Stimulated activated CD4-positive, alpha-beta T cell treated with anti-CD3 and anti-CD28 coated beads, Interleukin-4, amount 100 ng/mL, for 48 hours (primary cell): ENCODE measurements around the gene PDCD4.

Experiments used
- DNase-seq, 2 donors: peaks; one replicate each; pipeline ENCODE4 v3.0.0-alpha.2; 2020; ENCODE audit warnings: low read depth in 2 of 2

Gene PDCD4

DNA sequence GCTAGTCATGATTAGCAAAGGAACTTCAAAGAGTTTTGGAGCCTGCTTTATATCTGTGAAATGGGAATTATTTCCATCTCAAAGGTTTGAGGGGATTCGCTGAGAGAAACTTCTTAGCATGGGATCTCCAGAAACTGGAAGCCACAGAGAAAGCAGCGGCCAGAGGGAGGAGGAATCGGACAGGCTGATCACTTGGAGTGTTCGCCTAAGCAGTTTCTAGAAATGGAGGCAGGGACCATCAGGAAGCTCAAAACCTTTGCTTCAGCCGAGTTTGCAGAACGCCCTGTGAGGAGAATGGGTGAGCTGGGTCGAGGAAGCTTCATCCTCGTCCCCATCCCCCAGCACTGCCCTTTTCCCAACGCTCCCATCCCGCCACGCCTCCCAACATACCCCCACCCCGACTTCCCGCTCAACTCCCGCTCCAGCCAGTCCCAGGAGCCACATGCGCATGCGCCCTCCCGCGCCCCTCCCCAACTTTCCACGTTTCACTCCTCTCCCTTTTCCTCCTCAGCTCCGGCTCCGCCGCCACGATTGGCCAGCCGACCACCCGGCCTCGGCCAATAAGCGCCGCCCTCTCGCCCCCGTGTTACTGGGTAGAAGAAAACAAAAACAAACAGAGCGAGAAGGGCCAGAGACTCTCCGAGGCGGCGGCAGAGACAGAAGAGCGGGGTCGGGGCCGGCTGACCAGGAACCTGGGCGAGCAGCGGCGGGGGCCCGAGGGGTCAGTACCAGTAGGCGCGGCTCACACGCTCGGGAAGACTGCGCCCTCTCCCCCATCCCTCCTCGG, at the start of gene PDCD4:
TSS of gene PDCD4 (plus strand) at position 631 of the 787 bp plus-strand sequence. CDS start 4,100 bp downstream, outside the sequence.
- DNase-seq, result peak; percentile 94 to 96

DNA sequence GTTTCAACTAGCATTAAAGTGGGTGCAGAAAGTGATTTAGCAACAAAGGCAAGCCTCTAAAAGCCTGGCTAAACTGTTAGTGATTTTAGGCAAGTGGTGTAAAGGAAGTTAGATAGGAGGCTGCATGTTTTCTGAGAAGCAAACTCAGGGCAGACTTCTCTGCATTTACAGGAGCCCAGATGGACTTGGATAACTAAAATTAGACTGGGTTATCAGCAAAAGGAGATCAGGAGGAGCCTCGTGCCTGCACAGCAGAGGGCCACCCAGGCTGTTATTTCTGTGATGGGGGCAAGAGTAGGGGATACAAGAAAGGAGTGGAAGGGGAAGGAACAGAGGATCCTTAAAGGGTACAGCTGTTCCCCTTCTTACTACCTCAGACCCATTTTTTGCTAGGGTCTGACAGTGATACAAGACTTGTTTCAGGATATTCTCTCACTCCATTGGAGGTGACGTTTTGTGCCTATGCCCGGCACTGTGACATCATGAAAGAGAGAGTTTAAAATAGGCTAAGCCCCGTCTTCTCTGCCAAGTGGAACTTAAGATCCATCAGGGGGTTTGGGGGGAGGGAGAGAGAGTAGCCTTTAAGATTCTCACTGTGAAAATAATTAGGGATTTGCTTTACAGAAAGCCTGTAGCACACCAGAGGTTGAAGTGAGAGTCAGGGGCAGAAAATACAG, 49.6 kb upstream of the PDCD4 start:
- DNase-seq, result no peak

DNA sequence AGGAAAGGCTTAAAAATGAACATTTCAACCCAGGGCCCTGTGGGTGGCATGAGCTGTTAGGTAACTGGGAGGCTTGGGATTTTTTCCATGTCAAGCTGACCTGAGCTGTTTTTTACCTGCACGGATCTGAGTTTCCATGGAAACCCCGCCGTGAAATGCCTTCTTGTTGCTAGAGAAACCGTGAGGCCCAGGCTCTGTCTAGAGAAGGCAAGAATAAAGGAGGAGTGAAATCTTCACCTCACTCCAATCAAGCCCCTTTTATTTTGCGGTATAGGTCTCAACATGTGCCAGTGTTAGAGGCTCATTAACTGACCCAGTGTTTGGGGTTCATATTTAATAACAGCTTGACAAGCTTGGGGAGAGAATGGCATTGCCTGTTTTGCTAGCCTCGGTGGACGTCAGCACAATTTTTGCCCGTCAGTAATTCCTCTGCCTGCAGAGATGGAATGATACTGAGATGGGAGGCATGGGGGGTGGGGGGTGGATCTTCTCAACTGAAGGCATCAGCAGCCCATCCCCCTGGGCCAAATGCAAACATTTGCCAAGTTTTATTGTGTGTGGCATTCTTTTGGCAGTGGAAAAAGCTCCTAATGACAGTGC, 48.9 kb upstream of the PDCD4 start:
- no peak for DNase-seq

DNA sequence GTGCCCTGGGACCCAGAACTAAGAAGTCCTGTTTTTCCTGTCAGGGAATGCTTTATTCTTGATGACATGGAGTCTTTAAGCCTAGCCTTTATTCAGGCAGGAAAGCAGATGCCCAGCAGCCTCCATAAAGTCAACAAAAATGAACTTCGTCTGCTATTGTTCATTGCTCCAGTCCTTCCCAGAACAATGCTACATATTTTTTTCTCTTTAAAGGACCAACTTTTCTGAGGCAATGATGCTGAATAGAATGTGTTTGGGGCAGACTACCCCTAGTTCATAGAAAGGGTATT, 47.6 kb upstream of the PDCD4 start:
- DNase-seq, result no peak

DNA sequence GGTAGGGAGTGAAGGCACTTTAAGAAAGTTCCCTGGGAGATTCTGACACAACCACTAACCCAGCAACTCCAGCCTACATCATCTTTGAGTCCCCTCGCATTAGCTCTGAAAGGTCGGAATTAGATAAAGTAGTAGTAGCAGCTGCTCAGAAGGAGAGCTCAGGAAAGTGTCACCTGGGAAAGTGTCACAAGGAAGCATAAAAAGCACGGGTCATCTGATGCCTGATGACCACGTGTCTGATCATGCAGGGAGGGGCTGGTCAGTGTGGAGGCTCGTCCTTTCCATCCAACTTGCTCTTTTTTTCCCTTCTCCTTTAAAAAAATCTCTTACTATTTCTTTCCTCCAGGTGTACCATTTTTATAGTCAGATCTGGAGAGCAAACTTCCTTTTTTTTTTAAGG, 47.1 kb upstream of the PDCD4 start:
- no peak for DNase-seq

DNA sequence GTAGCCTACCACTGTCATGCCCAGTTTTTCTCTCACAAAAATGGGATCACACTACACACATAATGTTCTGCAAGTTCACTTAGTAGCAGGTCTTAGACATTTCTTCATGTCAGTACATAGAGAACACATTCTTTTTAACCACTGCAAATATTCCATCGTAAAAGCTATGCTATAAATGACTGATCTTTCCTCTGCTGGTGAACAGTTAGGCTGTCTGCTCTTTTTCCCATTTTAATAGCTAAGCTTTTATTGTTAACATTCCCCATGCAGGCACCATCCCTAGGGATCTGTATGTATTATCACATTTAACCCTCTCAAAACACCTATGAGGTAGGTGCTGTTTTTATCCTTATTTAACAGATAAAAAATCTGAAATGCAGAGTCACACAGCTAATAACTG, 46.2 kb upstream of the PDCD4 start:
- no peak for DNase-seq

DNA sequence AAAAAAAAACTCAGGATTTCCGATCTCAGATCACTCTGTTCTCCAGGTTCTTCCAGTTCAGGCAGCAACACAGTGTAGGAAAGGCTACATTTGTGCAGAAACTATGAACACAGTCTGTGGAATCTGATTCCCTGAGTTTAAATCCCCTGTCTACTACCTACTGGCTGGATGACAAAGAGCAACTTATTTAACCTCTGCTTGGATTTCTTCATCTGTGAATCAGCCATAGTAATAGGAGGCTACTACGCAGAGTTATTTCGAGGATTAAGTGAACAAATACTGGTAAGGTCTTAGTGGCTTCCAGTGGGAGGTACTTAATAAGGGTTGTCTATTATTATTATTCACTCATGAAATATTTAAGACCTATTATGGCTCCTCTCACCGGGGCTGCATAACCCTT, 44.3 kb upstream of the PDCD4 start:
- DNase-seq, result no peak

DNA sequence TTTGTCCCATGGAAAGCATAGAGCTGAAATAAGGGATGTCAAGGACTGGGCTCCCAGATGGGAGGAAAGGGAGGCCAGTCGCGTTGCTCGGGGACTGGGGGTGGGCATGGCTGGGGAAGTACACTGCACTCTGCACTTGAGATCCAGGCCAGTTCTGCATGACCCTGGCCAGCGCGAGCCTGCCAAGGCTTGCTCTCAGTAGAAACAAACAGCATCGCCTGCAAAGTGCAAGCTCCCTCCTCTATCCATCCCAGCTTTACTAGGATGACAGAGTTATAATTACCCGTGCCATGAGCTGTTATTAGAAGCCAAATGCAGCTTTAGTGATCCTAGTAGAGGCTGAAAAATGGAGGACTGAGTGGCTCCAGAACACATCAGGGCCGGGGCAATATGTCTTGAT, 43.9 kb upstream of the PDCD4 start:
- no peak for DNase-seq

DNA sequence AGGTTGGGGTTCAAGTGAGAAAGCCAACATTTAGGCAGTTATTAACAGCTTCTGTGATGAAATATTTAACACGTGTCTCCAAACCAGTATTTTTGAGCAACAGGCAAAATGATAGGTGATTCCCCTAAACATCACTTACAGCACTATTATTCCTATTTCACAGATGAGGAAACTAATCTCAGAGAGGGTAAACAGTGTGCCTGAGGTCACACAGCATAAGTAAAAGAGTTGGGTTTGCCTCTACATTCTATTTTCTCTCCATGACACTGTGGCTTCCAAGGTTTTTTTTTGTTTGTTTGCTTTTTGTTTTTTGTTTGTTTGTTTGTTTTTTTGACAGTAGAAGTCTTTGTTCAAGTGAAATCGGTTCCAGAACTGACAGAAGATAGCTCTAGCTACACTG, 43.2 kb upstream of the PDCD4 start:
- DNase-seq, result no peak

DNA sequence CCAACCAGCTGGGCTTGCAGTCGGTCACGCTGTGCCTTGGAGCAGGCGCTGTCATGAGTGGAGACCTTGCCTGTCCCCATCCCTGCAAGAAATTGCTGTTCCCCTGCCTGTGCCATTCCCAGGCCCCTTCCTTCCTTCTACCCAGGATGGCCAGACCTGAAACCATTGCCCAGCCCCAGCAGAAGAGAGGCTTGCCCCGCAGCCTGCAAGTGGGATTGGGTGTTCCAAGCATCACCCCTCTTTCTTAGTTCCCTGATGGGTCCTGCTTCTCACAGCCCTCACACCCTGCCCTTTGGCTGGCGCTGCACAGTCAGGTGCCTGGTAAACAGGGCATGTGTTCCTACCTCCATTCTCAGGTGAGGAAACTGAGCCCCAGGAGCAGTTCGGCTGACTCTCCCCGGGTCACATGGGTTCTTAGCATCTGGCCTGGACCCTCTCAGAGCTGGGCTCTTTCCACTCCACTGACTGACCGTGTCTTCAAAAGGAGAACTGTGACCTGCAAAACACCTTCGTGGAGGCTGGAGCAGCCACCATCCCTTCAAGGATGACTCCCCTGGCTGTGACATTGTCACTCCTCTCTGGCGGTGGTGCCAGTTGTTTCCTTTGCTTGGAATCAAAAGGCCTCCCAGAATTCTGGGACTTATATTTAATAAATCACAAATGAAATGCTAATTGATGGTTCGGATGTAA, 41.9 kb upstream of the PDCD4 start:
- DNase-seq, result no peak

DNA sequence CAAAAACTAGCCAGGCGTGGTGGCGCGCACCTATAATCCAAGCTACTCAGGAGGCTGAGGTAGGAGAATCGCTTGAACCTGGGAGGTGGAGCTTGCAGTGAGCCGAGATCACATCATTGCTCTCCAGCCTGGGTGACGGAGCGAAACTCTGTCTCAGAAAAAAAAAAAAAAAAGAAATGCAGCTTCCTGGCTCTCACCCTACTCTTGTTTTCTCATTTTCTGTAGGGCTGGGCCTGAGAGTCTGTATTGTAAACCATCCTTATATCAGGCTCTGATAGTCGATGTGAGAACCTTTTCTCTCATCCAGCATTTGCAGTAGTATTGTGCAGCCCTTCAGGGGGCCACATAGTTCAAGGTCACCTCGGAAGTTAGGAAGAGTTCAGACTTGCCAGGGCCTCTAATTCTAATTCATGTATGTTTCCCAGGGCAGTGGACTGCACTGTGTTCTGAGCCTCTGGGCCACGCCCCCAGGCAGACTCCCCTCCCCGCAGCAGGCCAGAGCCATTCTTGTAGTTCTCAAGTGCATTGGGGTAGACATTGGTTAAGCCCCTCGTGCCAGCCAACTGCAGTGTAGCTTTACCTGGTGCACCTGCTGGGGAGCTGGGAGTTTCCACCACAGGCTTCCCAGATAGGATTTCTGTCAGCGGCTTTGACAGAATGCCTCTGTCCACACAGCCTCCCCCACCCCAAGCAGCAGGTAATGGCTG, 38.3 kb upstream of the PDCD4 start:
- no peak for DNase-seq

DNA sequence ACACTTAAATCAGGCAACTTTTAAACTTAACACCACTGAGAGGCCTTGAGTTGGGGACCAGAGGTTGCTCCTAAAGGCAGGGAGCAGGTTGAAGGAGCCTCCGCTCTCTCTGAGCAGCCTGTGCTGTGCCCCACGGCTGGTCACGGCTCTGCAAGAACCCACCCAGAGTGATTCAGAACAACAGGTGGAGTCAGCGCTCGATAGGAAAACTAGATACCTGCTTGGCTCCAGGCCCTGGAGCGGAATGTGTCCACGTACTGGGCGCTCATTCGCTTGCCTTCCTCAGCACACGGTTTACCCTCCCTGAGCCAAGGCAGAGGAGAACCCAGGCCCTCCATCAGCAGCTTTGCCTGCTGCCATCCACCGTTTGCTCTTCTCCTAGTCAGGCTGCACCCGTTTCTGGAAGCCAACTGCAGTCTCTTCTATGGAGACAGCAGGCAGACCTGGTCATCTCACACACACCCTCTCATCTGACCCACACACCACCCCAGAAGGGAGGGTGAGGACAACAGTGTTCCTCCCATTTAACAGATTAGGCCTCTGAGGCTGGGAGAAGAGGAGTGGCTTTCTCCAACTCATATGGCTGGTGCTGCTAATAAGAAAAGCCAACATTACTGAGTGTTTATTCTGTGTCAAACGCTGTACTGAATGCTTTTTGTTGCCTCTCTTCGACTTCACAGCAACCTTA, 37.6 kb upstream of the PDCD4 start:
- no peak for DNase-seq

DNA sequence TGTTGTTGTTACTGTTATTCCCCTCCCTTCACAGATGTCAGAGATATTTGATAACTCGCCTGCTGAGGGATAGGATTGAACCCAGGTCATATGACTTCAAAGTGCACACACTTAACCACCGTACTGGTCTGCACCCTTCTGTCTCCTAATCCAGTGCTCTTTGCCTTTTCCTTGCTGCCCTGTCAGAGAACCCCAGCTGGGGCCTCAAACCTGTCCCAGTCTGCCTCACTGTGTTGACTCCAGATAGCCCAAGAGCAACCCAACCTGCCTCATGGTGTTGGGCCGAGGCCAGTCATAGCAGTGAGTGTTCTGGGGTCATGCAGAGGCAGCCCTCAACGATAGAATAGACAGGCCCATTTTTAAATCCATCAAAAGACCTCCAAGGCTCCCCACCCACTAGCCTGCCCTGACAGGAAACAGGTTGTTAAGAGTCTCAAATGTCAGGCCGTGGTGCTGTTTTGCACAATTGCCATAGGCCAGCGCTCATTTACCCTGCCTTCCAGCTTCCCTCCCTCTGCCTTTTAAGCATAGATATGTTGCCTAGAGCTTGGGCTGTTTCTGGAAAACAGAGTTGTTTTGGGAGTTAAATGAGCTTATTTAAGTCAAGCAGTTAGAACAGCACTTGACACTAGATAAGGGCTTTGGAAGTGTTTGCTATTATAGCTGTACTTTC, 37.0 kb upstream of the PDCD4 start:
- no peak for DNase-seq

DNA sequence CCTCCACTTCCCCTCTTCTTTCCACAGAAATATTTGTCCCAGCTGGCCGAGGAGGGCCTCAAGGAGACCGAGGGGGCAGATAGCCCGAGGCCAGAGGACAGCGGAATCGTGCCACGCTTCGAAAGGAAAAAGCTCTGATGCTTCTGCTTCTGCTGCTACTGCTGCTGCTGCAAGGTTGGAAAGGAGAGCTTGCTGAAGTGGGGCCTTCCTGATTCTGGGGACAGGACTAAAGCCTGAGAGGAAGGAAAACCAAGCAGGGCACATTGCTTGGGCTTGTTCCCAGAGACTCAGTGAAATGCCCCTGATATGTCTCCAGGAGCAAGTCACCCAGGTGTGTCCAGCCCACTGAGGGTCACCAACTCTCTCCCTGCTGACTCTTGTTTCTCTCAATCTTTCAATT, 35.9 kb upstream of the PDCD4 start:
- no peak for DNase-seq

DNA sequence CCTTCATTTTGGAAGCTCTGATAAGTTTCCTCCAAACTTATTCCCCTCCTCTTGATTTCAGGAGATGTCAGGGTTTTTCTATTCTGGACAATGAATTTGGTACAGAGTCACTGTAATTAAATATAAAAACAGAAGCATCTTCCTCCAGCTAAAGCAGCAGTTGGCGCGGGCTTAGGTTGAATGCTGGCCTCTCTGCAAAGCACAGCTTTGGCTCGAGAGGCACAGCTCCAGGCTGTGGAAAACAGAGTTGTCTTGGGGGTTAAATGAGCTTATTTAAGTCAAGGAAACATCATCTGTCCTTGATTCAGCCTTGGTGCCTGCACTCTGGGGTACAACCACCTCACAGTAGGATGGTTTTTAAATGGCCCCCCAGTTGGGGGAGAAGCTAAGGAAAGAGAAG, 35.0 kb upstream of the PDCD4 start:
- no peak for DNase-seq

DNA sequence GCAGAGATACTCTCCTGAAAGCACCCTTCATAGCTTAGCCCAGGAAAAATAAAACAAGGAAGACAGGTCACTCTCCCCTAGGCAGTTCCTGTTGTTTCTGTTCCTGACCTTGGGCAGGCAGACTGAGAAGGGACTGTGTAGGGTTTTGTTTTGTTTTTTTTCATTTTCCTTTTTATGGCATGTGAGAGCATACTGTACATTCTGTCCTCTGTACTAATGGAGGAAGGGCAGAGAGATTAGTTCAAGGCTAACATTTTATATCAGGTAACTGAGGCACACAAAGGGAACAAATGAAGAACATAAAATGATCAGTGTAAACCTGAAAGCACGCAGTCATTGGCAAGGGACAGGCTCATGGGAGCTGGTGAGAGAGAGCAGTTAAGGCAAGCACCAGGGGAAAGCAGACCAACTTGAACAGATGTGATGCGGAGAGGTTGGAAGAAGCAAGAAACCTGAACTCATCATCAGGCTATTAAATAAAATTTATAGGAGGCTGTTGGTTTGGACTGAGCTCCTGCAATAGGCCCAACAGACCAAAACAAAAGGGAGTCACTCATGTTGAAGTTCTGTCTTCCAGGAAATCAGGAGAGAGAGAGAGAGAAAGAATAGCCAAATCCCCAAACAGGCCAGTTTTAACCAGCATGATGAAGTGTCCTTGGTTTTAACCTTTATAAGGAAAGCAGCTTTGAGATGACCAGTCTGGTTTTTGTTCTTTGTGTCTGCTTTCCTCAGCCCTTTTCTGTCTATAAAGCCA, 34.1 kb upstream of the PDCD4 start:
- DNase-seq, result no peak

DNA sequence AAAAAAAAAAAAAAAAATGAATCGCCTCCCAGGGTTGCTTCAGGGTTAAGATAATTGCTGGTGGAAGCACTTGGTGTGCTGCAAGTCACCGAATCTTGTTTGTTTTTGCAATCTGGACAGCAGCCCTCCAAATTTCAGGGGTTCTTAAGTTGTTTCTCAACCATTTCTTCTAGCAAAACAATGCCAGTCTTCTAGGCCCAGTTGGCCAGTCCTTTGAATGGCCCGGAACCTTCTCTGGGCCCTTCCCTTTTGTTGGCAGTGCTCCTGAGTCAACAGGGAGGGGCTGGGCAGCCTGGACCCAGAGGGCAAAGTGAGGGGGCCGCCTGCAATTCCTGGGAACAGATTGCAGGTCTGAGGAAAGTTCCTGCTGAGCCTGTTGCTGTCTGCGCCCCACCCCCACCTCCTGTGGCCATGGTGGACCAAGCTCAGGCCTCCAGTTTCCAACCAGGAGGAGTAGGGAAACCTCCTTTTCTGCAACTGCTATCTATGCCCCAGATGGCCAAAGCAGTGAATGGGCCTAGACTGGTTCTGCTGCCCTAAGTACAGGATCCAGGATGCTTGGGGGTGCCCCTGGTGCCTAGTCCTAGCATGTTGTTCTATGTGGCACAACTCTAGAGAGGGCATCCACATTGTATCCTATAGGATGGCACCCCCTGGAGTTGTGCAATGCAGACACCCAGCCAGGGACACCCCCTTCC, 31.4 kb upstream of the PDCD4 start:
- DNase-seq, result no peak

DNA sequence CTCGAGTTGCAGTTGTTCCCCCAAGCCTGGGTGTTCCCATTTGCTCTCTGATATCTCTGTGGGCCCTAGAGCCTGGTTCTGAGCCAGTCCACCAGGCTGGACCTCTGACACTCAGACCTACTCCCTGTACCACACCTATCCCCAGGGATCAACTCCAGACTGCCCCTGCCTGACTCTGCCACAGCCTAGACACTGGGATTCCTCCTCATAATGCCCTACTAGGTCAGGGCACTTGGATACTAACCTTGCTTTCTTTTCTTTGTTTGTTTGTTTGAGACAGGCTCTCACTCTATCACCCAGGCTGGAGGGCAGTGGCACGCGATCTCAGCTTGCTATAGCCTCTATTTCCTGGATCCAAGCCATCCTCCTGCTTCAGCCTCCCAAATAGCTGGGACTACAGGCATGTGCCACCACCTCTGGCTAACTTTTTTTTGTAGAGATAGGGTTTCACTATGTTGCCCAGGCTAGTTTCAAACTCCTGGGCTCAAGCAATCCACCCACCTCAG, 30.8 kb upstream of the PDCD4 start:
- no peak for DNase-seq

DNA sequence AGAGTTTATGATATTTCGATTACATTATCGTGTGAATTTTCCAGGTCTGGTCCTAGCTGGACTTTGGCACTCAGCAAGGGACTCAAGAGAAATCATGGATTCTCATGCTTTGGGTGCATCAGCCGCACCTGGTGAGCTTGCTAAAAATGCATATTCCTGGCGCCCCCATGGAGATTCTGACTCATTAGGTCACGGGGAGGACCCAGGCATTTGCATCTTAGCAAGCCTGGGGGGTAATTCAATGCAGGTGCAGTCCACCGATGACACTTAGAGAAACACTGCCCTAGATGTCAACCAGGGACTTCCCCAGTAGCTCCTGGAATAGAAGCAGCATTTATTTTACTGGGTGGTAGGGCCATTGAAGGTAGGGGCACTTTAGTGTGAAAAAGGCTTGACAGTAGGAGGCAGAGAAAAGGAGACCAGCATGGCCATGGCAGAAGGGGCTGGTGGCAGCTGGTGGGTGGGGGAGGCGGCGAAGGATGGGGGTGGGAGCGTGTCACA, 29.9 kb upstream of the PDCD4 start:
- DNase-seq, result no peak
